Stimulated activated CD8-positive, alpha-beta memory T cell treated with anti-CD3 and anti-CD28 coated beads, Interleukin-4, amount 100 ng/mL, for 1 hour (primary cell): ENCODE measurements around the gene ITM2B.

Experiments used
- DNase-seq, 2 donors: peaks; one replicate each; pipeline ENCODE4 v3.0.0-alpha.2; 2020; ENCODE audit warnings: low read depth in 2 of 2, low spot score in 1 of 2

ITM2B gene

DNA sequence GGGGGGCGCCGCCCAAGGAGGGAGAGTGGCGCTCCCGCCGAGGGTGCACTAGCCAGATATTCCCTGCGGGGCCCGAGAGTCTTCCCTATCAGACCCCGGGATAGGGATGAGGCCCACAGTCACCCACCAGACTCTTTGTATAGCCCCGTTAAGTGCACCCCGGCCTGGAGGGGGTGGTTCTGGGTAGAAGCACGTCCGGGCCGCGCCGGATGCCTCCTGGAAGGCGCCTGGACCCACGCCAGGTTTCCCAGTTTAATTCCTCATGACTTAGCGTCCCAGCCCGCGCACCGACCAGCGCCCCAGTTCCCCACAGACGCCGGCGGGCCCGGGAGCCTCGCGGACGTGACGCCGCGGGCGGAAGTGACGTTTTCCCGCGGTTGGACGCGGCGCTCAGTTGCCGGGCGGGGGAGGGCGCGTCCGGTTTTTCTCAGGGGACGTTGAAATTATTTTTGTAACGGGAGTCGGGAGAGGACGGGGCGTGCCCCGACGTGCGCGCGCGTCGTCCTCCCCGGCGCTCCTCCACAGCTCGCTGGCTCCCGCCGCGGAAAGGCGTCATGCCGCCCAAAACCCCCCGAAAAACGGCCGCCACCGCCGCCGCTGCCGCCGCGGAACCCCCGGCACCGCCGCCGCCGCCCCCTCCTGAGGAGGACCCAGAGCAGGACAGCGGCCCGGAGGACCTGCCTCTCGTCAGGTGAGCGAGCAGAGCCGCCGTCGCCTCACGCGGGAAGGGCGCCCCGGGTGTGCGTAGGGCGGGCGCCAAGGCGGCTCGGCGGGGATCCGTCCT lies 70.5 kb downstream of the ITM2B start, which contains the start of gene RB1:
RB1 (plus strand) TSS at position 393 of the 784 bp plus-strand sequence; CDS start at position 555, 162 bp downstream.
- DNase-seq, result peak; percentile 74 to 79

DNA sequence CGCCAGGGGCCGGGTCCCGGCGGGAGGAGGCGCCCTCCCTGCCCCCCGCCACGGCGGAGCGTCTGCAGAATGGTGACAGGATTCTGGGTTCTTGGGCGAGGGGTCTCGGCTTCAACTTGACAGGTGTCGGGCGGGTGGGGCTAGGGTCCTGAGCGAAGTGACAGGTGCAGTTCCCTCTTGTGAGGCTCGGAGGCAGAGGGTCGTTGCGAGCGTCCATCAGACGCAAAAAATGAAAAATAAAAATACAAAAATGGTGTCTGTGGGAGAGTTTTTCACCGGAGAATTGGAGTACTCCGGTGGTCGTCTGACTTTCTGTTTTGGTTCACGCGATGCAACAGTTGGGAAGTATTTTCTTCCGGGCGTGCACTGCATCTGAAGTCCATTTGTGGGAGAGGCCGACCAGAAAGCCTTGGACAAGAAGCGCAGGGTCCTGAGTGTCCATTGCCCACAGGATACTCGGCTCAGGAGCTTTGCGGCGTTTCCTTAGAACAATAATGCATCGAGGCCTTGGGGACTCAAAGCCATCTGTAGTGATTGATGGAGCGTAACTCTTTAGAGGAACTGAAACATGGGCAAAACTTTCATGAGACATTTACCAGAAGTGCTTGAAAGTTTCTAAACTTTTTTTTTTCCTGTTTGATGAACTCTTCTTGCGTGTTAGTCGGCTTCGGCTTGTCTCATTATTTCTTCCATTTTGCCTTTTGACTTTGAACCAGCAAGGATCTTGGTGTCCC lies 71.3 kb downstream of the ITM2B start:
- DNase-seq, result no peak

DNA sequence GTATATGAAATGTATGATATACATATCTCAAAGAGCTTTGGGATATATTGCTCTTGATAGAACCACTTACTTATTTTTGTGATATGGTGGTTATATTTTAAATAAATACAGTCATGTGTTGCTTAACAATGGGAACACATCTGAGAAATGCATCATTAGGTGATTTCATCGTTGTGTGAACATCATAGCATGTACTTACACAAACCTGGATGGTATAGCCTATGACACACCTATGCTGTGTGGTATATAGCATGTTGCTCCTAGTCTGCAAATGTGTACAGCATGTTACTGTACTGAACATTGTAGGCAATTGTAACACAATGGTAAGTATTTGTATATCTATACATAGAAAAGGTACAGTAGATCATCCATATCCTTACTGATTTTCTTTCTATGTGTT lies 78.2 kb downstream of the ITM2B start:
- DNase-seq, result no peak

DNA sequence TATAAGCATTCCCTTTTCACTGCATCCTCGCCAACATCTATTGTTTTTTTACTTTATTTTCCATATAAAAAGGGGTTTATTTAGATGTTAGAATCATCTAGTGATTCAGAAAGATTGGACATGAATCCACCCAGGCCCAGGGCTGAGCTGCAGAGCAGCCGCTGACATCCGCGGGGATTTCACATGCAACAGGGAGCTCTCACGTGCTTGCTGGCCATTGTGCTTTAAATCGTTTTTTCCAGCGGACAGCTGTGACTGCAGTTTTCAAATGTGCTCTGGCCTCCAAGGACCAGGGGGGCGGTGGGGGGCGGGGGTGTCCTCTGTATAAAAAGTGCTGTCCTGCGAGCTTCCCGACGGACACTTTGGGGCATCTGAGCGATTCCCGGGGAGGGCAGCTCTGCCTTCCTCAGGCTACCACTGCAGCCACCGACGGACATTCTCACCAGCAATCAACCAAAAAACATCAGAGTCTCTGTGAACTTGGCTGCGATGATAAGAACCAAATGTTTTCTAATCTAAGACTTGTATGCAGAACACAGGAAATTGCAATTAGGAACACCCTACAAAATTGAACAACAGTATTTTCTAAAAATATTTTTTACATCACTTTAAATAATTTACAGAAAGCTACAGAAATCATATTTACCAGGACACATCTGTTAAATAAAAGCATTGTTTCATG lies 83.1 kb downstream of the ITM2B start:
- DNase-seq, result no peak

DNA sequence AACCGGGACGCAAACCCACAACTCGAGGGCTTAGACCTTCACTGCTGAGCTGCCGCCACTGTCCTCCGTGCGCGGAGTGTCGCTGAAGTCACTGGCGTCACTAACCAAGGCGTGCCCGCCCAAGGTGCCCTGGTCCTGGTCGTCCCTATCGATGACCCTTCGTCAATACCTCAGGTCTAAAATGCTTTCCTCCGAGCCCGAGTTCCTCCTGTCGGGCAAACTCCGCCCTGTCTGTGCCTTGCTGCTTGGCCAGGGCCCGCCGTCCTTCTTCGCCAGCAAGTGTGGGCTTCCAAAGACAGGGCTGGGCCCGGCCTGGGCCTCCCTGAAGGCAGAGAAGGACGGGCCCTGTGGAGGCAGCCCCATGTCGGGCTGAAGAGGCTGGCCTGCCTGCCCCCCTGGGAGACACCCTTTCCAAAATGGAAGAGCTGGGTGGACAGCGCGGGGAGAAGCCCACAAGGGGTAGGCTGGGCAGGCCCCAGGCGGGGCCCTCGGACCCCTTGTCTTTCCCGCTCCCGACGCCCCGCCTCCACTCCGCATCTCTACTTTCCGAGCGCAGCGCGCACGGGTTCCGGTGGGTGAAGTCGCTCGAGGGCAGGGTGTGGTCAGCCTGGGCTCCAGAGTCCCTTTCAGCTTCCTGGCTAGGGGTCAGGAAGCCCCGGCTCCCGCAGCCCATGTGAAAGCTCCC lies 84.0 kb downstream of the ITM2B start:
- no peak for DNase-seq

DNA sequence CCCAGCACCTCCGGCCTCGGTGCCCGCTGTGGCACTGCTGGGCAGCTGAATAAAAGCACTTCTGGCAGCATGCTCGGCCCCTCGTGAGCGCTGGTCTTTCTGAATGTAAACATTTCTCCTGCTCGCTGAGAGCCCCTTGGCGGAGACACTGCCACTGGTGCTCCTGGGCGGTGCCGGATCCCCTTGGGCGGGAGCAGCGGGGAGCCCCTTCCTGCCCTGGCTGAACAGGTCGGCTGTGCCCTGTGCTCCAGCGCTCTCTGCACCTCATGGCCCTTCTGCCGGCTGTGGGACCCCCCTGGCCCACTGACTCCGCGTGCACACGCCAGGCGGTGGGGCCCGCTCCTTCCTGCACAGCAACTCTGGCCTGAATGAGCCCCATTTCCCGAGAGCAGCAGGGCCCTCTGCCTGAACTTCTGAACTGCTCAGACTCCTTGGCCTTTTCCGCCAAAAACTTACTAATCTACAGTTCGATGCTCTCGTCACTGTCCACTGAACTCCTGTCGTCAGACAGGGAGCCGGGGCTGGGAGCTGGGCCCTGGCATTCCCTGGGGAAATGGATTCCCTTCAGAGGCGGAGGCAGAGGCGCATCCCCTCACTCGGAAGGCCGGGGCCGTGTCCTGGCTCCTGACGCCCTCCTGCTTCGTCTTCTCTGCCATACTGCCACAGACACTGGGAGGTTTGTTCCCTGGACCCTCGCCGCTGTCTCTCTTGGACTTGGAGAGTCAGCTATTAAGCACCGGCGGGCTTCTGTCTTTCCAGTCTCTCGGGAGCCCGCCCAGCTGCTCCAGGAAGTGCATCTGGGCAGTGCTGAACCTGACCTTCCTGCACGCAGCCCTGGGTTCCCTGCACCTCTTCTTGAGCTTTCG lies 84.7 kb downstream of the ITM2B start:
- DNase-seq, result no peak

DNA sequence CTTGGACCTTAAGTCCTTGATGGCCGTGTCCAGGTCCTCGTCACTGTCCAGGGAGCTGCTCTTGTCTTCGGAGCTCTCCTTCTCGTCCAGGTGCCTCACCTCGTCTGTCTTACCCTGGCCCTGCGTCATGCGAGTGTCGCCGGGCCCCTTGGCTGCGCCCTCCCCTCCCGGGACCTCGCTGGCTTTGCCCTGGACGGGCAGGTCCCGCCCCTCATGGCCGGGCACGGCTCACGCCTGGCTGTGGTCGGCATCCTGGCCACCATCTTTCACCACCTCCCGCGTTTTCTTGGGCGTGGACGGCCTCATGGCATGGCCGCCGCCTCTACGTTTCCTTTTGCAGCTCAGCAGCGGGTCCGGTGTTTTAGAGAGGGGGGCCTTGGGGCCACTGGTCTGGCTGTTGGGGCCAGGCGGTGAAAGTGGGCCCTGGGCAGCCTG lies 85.4 kb downstream of the ITM2B start:
- no peak for DNase-seq

DNA sequence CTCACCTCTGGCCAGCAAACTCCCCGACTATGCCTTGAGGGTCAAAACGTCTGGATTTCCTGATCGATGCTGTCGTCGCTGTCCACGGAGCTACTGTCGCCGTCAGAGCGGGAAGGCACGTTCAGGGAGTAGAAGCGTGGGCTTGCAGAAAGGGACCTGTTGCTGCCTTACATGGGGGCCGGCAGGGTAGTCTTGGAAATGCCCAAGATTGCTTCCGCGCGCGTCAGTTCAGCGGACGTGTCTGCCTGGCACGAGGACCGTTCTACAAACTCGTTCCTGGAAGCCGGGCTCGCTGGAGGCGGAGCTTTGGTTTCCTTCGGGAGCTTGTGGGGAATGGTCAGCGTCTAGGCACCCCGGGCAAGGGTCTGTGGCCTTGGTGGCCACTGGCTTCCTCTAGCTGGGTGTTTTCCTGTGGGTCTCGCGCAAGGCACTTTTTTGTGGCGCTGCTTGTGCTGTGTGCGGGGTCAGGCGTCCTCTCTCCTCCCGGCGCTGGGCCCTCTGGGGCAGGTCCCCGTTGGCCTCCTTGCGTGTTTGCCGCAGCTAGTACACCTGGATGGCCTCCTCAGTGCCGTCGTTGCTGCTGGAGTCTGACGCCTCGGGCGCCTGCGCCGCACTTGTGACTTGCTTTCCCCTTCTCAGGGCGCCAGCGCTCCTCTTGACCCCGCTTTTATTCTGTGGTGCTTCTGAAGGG lies 86.0 kb downstream of the ITM2B start:
- DNase-seq, result no peak
